Measurements from ENCODE around the gene ZNF516.

DNA sequence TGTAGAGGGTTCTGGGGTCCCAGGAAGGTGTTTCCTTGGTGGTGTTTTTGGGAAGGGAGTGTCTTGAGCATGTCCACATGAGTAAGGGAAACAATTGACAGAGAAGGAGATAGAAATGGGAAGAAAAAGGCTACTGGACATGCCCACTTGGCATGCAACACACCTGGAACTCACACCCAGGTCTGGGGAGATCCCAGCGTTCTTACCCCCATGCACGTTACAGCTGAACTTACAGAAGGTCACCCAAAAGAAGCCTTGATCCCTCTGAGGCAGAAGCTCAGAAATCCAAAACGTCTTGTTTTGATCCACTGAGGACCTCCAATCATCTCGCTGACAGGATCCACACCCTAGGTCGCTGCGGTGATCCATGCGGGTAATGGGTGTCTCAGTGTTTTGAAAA lies 142.0 kb downstream of the ZNF516 start:
- no peak for TF ChIP-seq CSDC2 (CRISPR knock-in tag; IDR thresholded peaks at IDR 0.05)
- TF ChIP-seq ZNF8 (CRISPR knock-in tag; IDR thresholded peaks at IDR 0.05): no peak
- TF ChIP-seq, protein P1, sequence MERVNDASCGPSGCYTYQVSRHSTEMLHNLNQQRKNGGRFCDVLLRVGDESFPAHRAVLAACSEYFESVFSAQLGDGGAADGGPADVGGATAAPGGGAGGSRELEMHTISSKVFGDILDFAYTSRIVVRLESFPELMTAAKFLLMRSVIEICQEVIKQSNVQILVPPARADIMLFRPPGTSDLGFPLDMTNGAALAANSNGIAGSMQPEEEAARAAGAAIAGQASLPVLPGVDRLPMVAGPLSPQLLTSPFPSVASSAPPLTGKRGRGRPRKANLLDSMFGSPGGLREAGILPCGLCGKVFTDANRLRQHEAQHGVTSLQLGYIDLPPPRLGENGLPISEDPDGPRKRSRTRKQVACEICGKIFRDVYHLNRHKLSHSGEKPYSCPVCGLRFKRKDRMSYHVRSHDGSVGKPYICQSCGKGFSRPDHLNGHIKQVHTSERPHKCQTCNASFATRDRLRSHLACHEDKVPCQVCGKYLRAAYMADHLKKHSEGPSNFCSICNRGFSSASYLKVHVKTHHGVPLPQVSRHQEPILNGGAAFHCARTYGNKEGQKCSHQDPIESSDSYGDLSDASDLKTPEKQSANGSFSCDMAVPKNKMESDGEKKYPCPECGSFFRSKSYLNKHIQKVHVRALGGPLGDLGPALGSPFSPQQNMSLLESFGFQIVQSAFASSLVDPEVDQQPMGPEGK (CRISPR knock-in tag; IDR thresholded peaks at IDR 0.05; ENCODE audit: borderline replicate concordance): no peak
- TF ChIP-seq POU6F1 (CRISPR knock-in tag; IDR thresholded peaks at IDR 0.05; ENCODE audit: borderline replicate concordance, low read depth): no peak
- no peak for TF ChIP-seq ZFP3 (CRISPR knock-in tag; IDR thresholded peaks at IDR 0.05)
- no peak for TF ChIP-seq ARNTL (CRISPR knock-in tag; IDR thresholded peaks at IDR 0.05; ENCODE audit: borderline replicate concordance, low read depth)
- no peak for TF ChIP-seq TOX (CRISPR knock-in tag; IDR thresholded peaks at IDR 0.05; ENCODE audit: borderline replicate concordance)
